Brain pericyte (primary cell): ENCODE results near the gene ACMSD.
"Not testable (repeated sequence)": the region's sequence is repeated elsewhere in the genome, so short reads cannot be mapped to it uniquely, and the experiment has no call there.

Source experiments
- DNase-seq: peaks from one replicate; pipeline ENCODE4 v3.0.0-alpha.2; 2012; ENCODE audit warnings: low read depth, low spot score

ACMSD gene

GRCh38 chr2:134847582-134847981 lies 9.2 kb downstream of the ACMSD start:
- not testable (repeated sequence) for DNase-seq

- no peak for DNase-seq
These were observed 14.1 kb downstream of the ACMSD start for GRCh38 chr2:134852518-134852917.

GRCh38 chr2:134855709-134856108 lies 17.3 kb downstream of the ACMSD start:
- DNase-seq: no peak

- no peak for DNase-seq
These were observed 19.8 kb downstream of the ACMSD start for GRCh38 chr2:134858245-134858644.

- no peak for DNase-seq
These were observed 22.8 kb downstream of the ACMSD start for GRCh38 chr2:134861173-134861572.

GRCh38 chr2:134862069-134862468 lies 23.7 kb downstream of the ACMSD start:
- no peak for DNase-seq

- no peak for DNase-seq
These were observed 24.3 kb downstream of the ACMSD start for GRCh38 chr2:134862674-134863073.

- no peak for DNase-seq
These were observed 25.0 kb downstream of the ACMSD start for GRCh38 chr2:134863446-134863845.

- DNase-seq: no peak
These were observed 26.8 kb downstream of the ACMSD start for GRCh38 chr2:134865067-134865787.

- DNase-seq: no peak
These were observed 28.2 kb downstream of the ACMSD start for GRCh38 chr2:134866498-134867099.

- no peak for DNase-seq
These were observed 31.7 kb downstream of the ACMSD start for GRCh38 chr2:134869946-134870736.

- DNase-seq: no peak
These were observed 34.7 kb downstream of the ACMSD start for GRCh38 chr2:134873152-134873551.

- no peak for DNase-seq
These were observed 36.9 kb downstream of the ACMSD start for GRCh38 chr2:134875309-134875708.

GRCh38 chr2:134882773-134883172 lies 44.4 kb downstream of the ACMSD start:
- no peak for DNase-seq

GRCh38 chr2:134883552-134884293 lies 45.3 kb downstream of the ACMSD start:
- DNase-seq: no peak

GRCh38 chr2:134884435-134884834 lies 46.0 kb downstream of the ACMSD start:
- DNase-seq: no peak

GRCh38 chr2:134892282-134893035 lies 54.0 kb downstream of the ACMSD start:
- DNase-seq: no peak

GRCh38 chr2:134897932-134898331 lies 59.5 kb downstream of the ACMSD start:
- DNase-seq: no peak

- no peak for DNase-seq
These were observed 60.8 kb downstream of the ACMSD start for GRCh38 chr2:134899204-134899603.

- no peak for DNase-seq
These were observed 61.7 kb downstream of the ACMSD start for GRCh38 chr2:134900151-134900550.

- DNase-seq: not testable (repeated sequence)
These were observed 65.3 kb downstream of the ACMSD start for GRCh38 chr2:134903701-134904100.
